Stomach (tissue), 4 donors: ENCODE data around the gene FAM131A.

Experiments
- CTCF ChIP-seq, 7 experiments: fragments of 450-650 bp in 4 of 7; fragments of 200-600 bp in 3 of 7; sonication (generic) in 3 of 7; IDR thresholded peaks; one replicate each; pipeline ENCODE4 v1.5.1; 2016 to 2019; ENCODE audit warnings: antibody characterized with exemption in 7 of 7, control low read depth in 2 of 7, mild to moderate bottlenecking in 1 of 7
- POLR2AphosphoS5 ChIP-seq, 3 donors: sonication (generic); formaldehyde crosslinking; IDR thresholded peaks; one replicate each; pipeline ENCODE4 v1.6.1; 2016; ENCODE audit warnings: antibody characterized with exemption in 3 of 3

GRCh38 chr3:184320104-184320445 lies 17.3 kb upstream of the FAM131A start:
- TF ChIP-seq POLR2AphosphoS5 (IDR thresholded peaks at IDR 0.05) (peak in 2 of 3 donors; percentile 75 to 77), CTCF (IDR thresholded peaks at IDR 0.05) (no peak)
